ENCODE data around the gene BMPR1A. TPM values are rescaled to one million over a fixed set of nuclear protein-coding genes. Genes with fewer than 3 reads are reported as not detected.
A peak's percentile ranks its signal among the peaks of the same experiment; 100 is the strongest.

The BMPR1A gene
- total and polyA plus RNA-seq, 2 of the 13 experiments (the other 11 are each of a cell fraction or from before 2014, with no cell fraction given): 17.8 to 44.2 TPM

DNA sequence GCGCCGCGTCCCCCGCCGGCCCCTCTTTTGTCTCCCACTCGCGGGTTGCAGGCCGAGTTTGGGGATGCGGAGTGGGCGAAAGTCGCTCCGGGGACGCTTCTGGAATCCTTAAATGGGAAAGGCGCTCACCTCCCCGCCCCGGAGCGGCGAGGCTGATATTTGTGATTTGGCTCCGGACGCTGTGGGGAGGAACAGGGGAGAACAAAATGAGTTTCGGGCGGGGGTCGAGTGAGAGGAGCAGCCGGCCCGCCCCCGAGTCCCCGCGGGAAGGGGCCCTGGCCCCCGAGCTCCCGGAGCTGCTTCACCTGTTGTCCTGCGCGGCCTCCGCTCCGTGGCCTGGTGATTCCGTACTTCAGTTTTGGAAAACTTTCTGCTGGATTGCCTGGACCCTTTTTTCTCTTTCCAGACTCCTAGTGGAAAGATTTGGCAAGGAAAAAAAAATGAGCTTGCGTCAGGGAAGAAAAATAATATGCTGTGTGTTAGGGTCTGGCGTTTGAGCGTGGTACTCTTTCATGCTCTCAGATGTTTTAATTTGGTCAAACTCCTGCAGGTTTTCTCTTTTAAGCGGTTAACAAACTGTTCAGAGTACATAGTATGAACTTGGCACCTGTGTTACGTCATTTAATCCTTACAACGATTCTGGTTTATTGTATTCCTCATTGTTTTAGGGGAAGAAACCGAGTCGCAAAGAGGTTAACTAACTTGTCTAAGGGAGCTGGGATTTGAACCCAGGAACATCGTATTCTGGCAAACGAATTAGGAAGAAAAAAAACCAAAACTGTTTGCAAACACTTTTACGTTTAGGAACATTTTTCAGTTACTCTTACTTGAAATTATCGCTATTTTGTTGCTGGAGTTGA is 924 bp downstream of the BMPR1A start (continued):
- TF ChIP-seq ZSCAN5A (CRISPR knock-in tag; IDR thresholded peaks at IDR 0.05; ENCODE audit: borderline replicate concordance) (no peak), ZNF232 (CRISPR knock-in tag; IDR thresholded peaks at IDR 0.05; ENCODE audit: borderline replicate concordance) (0 out of 2 replicates have a peak, but pooled peaks have one; percentile 35), ZNF224 (CRISPR knock-in tag; IDR thresholded peaks at IDR 0.05) (no peak), ZNF782 (CRISPR knock-in tag; IDR thresholded peaks at IDR 0.05; ENCODE audit: borderline replicate concordance) (peak; percentile 68; the same call in 1 of the 2 replicates), NFYB (CRISPR knock-in tag; IDR thresholded peaks at IDR 0.05) (no peak), ELF4 (CRISPR knock-in tag; IDR thresholded peaks at IDR 0.05; ENCODE audit: borderline replicate concordance) (no peak; the same call in 1 of the 2 replicates), CREB1 (IDR thresholded peaks at IDR 0.05) (peak; percentile 53; the same call in 1 of the 2 replicates), CREB1 (CRISPR knock-in tag; IDR thresholded peaks at IDR 0.05) (no peak), PBX3 (CRISPR knock-in tag; IDR thresholded peaks at IDR 0.05; ENCODE audit: borderline replicate concordance) (no peak), KMT2A (CRISPR knock-in tag; IDR thresholded peaks at IDR 0.05) (peak; percentile 60; the same call in 1 of the 2 replicates), ZSCAN30 (CRISPR knock-in tag; IDR thresholded peaks at IDR 0.05) (0 out of 2 replicates have a peak, but pooled peaks have one; percentile 27), GABPB1 (CRISPR knock-in tag; IDR thresholded peaks at IDR 0.05) (0 out of 2 replicates have a peak, but pooled peaks have one; percentile 11), ZMAT3 (CRISPR knock-in tag; conservative IDR thresholded peaks at IDR 0.05) (no peak), CHCHD3 (CRISPR knock-in tag; IDR thresholded peaks at IDR 0.05) (0 out of 2 replicates have a peak, but pooled peaks have one; percentile 7), EEA1 (CRISPR knock-in tag; IDR thresholded peaks at IDR 0.05; ENCODE audit: borderline replicate concordance) (no peak), MXI1 (IDR thresholded peaks at IDR 0.05; ENCODE audit: borderline replicate concordance, low read depth, low read length) (no peak), RFXAP (CRISPR knock-in tag; IDR thresholded peaks at IDR 0.05; ENCODE audit: borderline replicate concordance) (no peak)
- TF ChIP-seq, protein P1, sequence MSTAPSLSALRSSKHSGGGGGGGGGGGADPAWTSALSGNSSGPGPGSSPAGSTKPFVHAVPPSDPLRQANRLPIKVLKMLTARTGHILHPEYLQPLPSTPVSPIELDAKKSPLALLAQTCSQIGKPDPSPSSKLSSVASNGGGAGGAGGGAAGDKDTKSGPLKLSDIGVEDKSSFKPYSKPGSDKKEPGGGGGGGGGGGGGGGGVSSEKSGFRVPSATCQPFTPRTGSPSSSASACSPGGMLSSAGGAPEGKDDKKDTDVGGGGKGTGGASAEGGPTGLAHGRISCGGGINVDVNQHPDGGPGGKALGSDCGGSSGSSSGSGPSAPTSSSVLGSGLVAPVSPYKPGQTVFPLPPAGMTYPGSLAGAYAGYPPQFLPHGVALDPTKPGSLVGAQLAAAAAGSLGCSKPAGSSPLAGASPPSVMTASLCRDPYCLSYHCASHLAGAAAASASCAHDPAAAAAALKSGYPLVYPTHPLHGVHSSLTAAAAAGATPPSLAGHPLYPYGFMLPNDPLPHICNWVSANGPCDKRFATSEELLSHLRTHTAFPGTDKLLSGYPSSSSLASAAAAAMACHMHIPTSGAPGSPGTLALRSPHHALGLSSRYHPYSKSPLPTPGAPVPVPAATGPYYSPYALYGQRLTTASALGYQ (CRISPR knock-in tag; IDR thresholded peaks at IDR 0.05): no peak
- TF ChIP-seq, protein P2, sequence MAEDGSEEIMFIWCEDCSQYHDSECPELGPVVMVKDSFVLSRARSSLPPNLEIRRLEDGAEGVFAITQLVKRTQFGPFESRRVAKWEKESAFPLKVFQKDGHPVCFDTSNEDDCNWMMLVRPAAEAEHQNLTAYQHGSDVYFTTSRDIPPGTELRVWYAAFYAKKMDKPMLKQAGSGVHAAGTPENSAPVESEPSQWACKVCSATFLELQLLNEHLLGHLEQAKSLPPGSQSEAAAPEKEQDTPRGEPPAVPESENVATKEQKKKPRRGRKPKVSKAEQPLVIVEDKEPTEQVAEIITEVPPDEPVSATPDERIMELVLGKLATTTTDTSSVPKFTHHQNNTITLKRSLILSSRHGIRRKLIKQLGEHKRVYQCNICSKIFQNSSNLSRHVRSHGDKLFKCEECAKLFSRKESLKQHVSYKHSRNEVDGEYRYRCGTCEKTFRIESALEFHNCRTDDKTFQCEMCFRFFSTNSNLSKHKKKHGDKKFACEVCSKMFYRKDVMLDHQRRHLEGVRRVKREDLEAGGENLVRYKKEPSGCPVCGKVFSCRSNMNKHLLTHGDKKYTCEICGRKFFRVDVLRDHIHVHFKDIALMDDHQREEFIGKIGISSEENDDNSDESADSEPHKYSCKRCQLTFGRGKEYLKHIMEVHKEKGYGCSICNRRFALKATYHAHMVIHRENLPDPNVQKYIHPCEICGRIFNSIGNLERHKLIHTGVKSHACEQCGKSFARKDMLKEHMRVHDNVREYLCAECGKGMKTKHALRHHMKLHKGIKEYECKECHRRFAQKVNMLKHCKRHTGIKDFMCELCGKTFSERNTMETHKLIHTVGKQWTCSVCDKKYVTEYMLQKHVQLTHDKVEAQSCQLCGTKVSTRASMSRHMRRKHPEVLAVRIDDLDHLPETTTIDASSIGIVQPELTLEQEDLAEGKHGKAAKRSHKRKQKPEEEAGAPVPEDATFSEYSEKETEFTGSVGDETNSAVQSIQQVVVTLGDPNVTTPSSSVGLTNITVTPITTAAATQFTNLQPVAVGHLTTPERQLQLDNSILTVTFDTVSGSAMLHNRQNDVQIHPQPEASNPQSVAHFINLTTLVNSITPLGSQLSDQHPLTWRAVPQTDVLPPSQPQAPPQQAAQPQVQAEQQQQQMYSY (CRISPR knock-in tag; IDR thresholded peaks at IDR 0.05): 0 out of 2 replicates have a peak, but pooled peaks have one; percentile 15

Measured in HepG2 (cell line).